Tibial nerve (tissue), 4 donors: ENCODE measurements around the gene CLMN.

Source experiments
- EP300 ChIP-seq, 2 donors: sonication (generic); formaldehyde crosslinking; IDR thresholded peaks; one replicate each; pipeline ENCODE4 v1.6.1; 2017; ENCODE audit warnings: antibody characterized with exemption in 2 of 2, mild to moderate bottlenecking in 1 of 2
- POLR2A ChIP-seq, 2 donors: fragments of 450-650 bp; IDR thresholded peaks; one replicate each; pipeline ENCODE4 v1.6.1; 2017; ENCODE audit warnings: antibody characterized with exemption in 2 of 2, mild to moderate bottlenecking in 2 of 2, moderate library complexity in 2 of 2
- TF ChIP-seq, protein P1 (sequence below), 5 experiments: fragments of 200-600 bp in 3 of 5; fragments of 450-650 bp in 2 of 5; sonication (generic) in 3 of 5; IDR thresholded peaks; one replicate each; pipeline ENCODE4 v1.5.1; 2016 to 2019; ENCODE audit warnings: antibody characterized with exemption in 5 of 5, mild to moderate bottlenecking in 3 of 5, moderate library complexity in 2 of 5

- TF ChIP-seq POLR2A (IDR thresholded peaks at IDR 0.05), result no peak
- no peak for TF ChIP-seq EP300 (IDR thresholded peaks at IDR 0.05)
- TF ChIP-seq, protein P1, sequence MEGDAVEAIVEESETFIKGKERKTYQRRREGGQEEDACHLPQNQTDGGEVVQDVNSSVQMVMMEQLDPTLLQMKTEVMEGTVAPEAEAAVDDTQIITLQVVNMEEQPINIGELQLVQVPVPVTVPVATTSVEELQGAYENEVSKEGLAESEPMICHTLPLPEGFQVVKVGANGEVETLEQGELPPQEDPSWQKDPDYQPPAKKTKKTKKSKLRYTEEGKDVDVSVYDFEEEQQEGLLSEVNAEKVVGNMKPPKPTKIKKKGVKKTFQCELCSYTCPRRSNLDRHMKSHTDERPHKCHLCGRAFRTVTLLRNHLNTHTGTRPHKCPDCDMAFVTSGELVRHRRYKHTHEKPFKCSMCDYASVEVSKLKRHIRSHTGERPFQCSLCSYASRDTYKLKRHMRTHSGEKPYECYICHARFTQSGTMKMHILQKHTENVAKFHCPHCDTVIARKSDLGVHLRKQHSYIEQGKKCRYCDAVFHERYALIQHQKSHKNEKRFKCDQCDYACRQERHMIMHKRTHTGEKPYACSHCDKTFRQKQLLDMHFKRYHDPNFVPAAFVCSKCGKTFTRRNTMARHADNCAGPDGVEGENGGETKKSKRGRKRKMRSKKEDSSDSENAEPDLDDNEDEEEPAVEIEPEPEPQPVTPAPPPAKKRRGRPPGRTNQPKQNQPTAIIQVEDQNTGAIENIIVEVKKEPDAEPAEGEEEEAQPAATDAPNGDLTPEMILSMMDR (IDR thresholded peaks at IDR 0.05), result no peak
Observed at GRCh38 chr14:95229749-95230148, 90.0 kb downstream of the CLMN start.
